Neural progenitor cell (in vitro differentiated cells): Measurements from ENCODE around the gene CACNA1C. TPM values are rescaled to one million over a fixed set of nuclear protein-coding genes. Genes with fewer than 3 reads are reported as not detected.

ENCODE experiments used
- DNase-seq: peaks from one replicate; pipeline ENCODE4 v3.0.0-alpha.2; 2016; ENCODE audit warnings: low spot score
- H2AFZ ChIP-seq: fragments of 200-600 bp; sonication (generic); replicated peaks from 2 replicates; pipeline ENCODE4 v1.6.1; 2016; ENCODE audit warnings: antibody characterized with exemption
- H3F3A ChIP-seq: fragments of 200-600 bp; sonication (generic); 2 replicates; pipeline ENCODE4 v1.6.1; 2016; ENCODE audit warnings: antibody characterized with exemption, low read depth
- H3K27ac ChIP-seq: fragments of 200-600 bp; sonication (generic); 2 replicates; pipeline ENCODE4 v1.5.1; 2016; ENCODE audit warnings: mild to moderate bottlenecking
- H3K27me3 ChIP-seq: fragments of 200-600 bp; sonication (generic); 2 replicates; pipeline ENCODE4 v1.6.1; 2016; ENCODE audit warnings: mild to moderate bottlenecking, moderate library complexity
- H3K36me3 ChIP-seq: fragments of 200-600 bp; sonication (generic); 2 replicates; pipeline ENCODE4 v1.5.1; 2016
- H3K4me1 ChIP-seq: fragments of 200-600 bp; sonication (generic); 2 replicates; pipeline ENCODE4 v1.6.1; 2016; ENCODE audit warnings: mixed run types
- H3K4me2 ChIP-seq: fragments of 200-600 bp; sonication (generic); 2 replicates; pipeline ENCODE4 v1.6.1; 2016
- H3K4me3 ChIP-seq: fragments of 200-600 bp; sonication (generic); 2 replicates; pipeline ENCODE4 v1.5.1; 2016
- H3K79me2 ChIP-seq: fragments of 200-600 bp; sonication (generic); 2 replicates; pipeline ENCODE4 v1.6.1; 2016; ENCODE audit warnings: low read depth
- H3K9ac ChIP-seq: fragments of 200-600 bp; sonication (generic); 2 replicates; pipeline ENCODE4 v1.6.1; 2016
- H3K9me3 ChIP-seq: fragments of 200-600 bp; sonication (generic); 2 replicates; pipeline ENCODE4 v1.5.1; 2016; ENCODE audit warnings: low read depth
- H4K20me1 ChIP-seq: fragments of 200-600 bp; sonication (generic); 2 replicates; pipeline ENCODE4 v1.6.1; 2016; ENCODE audit warnings: low read depth
- H3K27ac Mint-ChIP-seq: 3 replicates; pipeline ENCODE4 v1.8.0; 2021; ENCODE audit warnings: mixed read lengths
- H3K27me3 Mint-ChIP-seq: 2 replicates; pipeline ENCODE4 v1.8.0; 2022; ENCODE audit warnings: low read depth, mild to moderate bottlenecking, inconsistent platforms, moderate library complexity, mixed read lengths; ENCODE audit not compliant: insufficient read depth
- H3K36me3 Mint-ChIP-seq: 3 replicates; pipeline ENCODE4 v1.8.0; 2021; ENCODE audit warnings: mixed read lengths
- H3K4me1 Mint-ChIP-seq: 3 replicates; pipeline ENCODE4 v1.8.0; 2021; ENCODE audit warnings: mixed read lengths
- H3K4me3 Mint-ChIP-seq: 3 replicates; pipeline ENCODE4 v1.8.0; 2021; ENCODE audit warnings: mild to moderate bottlenecking, moderate library complexity, mixed read lengths
- H3K9me3 Mint-ChIP-seq: 3 replicates; pipeline ENCODE4 v1.8.0; 2020; ENCODE audit warnings: mixed read lengths
- CTCF ChIP-seq: fragments of 200-600 bp; sonication (generic); IDR thresholded peaks from 2 replicates; pipeline ENCODE4 v1.5.1; 2017; ENCODE audit warnings: antibody characterized with exemption, mild to moderate bottlenecking
- EZH2 ChIP-seq: fragments of 200-600 bp; sonication (generic); IDR thresholded peaks from 2 replicates; pipeline ENCODE4 v1.6.1; 2017; ENCODE audit warnings: antibody characterized with exemption, mild to moderate bottlenecking, moderate library complexity
- EZH2phosphoT487 ChIP-seq: fragments of 200-600 bp; sonication (generic); IDR thresholded peaks from 2 replicates; pipeline ENCODE4 v1.6.1; 2017; ENCODE audit warnings: antibody characterized with exemption
- total RNA-seq: library from RNA; depleted of rRNA; stranded (reverse); fragments of >200 nt; gene quantifications from 2 replicates; pipeline ENCODE4 v1.2.3, GENCODE V29; 2015; ENCODE audit warnings: low replicate concordance

Gene CACNA1C
- total RNA-seq, 1 donor from 2014 or later, result 2.7 TPM

GRCh38 chr12:2403221-2403976 lies 350.6 kb downstream of the CACNA1C start:
- peak overlapping the region; percentile 55 for H3K27ac Mint-ChIP-seq
- H3K27me3 Mint-ChIP-seq, result peaks cover 2% of the 10 kb centered on the region

GRCh38 chr12:2405039-2405438 lies 352.3 kb downstream of the CACNA1C start:
- H3K4me1 Mint-ChIP-seq, result no peaks in the 10 kb centered on the region
- H3K9me3 Mint-ChIP-seq, result no peaks in the 10 kb centered on the region
- peaks cover 2% of the 10 kb centered on the region for H3K27me3 Mint-ChIP-seq

More at GRCh38 chr12:2403221-2403976, 350.6 kb downstream of the CACNA1C start:
- Histone ChIP-seq H3K9ac (no peak overlapping the region), H3K36me3 (no peaks in the 10 kb centered on the region), H3K4me1 (no peaks in the 10 kb centered on the region), H3K27me3 (no peaks in the 10 kb centered on the region), H3K4me2 (no peak overlapping the region), H3K27ac (no peak overlapping the region), H3K9me3 (no peaks in the 10 kb centered on the region), H3K79me2 (no peaks in the 10 kb centered on the region), H4K20me1 (no peaks in the 10 kb centered on the region), H3F3A (no peaks in the 10 kb centered on the region), H3K4me3 (no peak overlapping the region), H2AFZ (no peak overlapping the region)
- no peaks in the 10 kb centered on the region for H3K4me1 Mint-ChIP-seq
- H3K36me3 Mint-ChIP-seq, result no peaks in the 10 kb centered on the region
- H3K9me3 Mint-ChIP-seq, result no peaks in the 10 kb centered on the region
- no peak for DNase-seq
- H3K4me3 Mint-ChIP-seq, result no peak overlapping the region
- TF ChIP-seq CTCF, result no peak
- TF ChIP-seq EZH2phosphoT487, result no peak
- TF ChIP-seq EZH2, result no peak

GRCh38 chr12:2406903-2407302 lies 354.1 kb downstream of the CACNA1C start:
- Histone ChIP-seq H3K9ac (no peak overlapping the region), H2AFZ (no peak overlapping the region), H3K9me3 (no peaks in the 10 kb centered on the region), H3K4me2 (no peak overlapping the region), H3K36me3 (no peaks in the 10 kb centered on the region), H3K27me3 (no peaks in the 10 kb centered on the region), H3K4me1 (peaks cover 10% of the 10 kb centered on the region), H4K20me1 (no peaks in the 10 kb centered on the region), H3F3A (peaks cover 7% of the 10 kb centered on the region), H3K4me3 (no peak overlapping the region), H3K79me2 (no peaks in the 10 kb centered on the region), H3K27ac (no peak overlapping the region)
- no peak overlapping the region for H3K27ac Mint-ChIP-seq
- H3K9me3 Mint-ChIP-seq, result no peaks in the 10 kb centered on the region
- TF ChIP-seq CTCF, result no peak
- no peak for TF ChIP-seq EZH2phosphoT487
- no peak for TF ChIP-seq EZH2
- H3K36me3 Mint-ChIP-seq, result no peaks in the 10 kb centered on the region
- no peak overlapping the region for H3K4me3 Mint-ChIP-seq
- no peak for DNase-seq
- peaks cover 2% of the 10 kb centered on the region for H3K27me3 Mint-ChIP-seq
- H3K4me1 Mint-ChIP-seq, result peaks cover 10% of the 10 kb centered on the region

More at GRCh38 chr12:2405039-2405438, 352.3 kb downstream of the CACNA1C start:
- H3K4me3 ChIP-seq, result no peak overlapping the region
- no peaks in the 10 kb centered on the region for H3K4me1 ChIP-seq
- no peaks in the 10 kb centered on the region for H3K79me2 ChIP-seq
- H3K36me3 ChIP-seq, result no peaks in the 10 kb centered on the region
- no peaks in the 10 kb centered on the region for H3K36me3 Mint-ChIP-seq
- TF ChIP-seq EZH2, result no peak
- TF ChIP-seq EZH2phosphoT487, result no peak
- no peak for TF ChIP-seq CTCF
- no peak overlapping the region for H3K4me2 ChIP-seq
- no peaks in the 10 kb centered on the region for H3K9me3 ChIP-seq
- H4K20me1 ChIP-seq, result no peaks in the 10 kb centered on the region
- H2AFZ ChIP-seq, result no peak overlapping the region
- no peak overlapping the region for H3K27ac Mint-ChIP-seq
- no peak overlapping the region for H3K27ac ChIP-seq
- no peak overlapping the region for H3K4me3 Mint-ChIP-seq
- no peak for DNase-seq
- no peaks in the 10 kb centered on the region for H3K27me3 ChIP-seq
- no peak overlapping the region for H3K9ac ChIP-seq
- H3F3A ChIP-seq, result no peaks in the 10 kb centered on the region
